PC-9 (cell line): ENCODE measurements around the gene RNASEH2A.

ENCODE experiments used
- CTCF ChIP-seq: fragments of 200-600 bp; sonication (generic); conservative IDR thresholded peaks from 2 replicates; pipeline ENCODE4 v1.6.1; 2017; ENCODE audit warnings: mixed run types, antibody characterized with exemption, mild to moderate bottlenecking, moderate library complexity
- EZH2 ChIP-seq: fragments of 200-600 bp; sonication (generic); IDR thresholded peaks from 2 replicates; pipeline ENCODE4 v1.8.0; 2017; ENCODE audit warnings: antibody characterized with exemption, low read depth

- TF ChIP-seq CTCF = peak; percentile 30; the same call in 1 of the 2 replicates
- TF ChIP-seq EZH2 = no peak
Measured at GRCh38 chr19:12825254-12826131, 19.1 kb downstream of the RNASEH2A start.
